ENCODE data around the gene GIPC2.

The GIPC2 gene

DNA sequence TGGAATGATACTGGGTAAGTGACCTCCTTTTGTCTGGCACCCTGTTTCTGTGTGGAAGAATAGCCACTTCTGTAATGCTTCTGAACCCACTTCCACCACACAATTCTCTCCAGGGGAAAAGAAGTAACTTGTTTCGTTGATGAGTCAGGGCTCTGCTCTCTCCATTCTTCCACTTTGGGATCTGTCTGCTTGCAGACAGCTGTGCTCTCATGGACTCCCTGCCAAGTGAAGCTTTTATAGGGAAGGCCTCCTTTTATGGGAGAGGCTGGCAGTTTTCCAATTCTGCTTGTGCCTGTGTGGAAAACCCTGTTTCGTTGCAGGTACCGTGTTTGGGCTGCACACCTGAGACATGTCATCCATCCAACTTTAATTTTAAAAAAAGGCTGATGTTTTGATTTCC is 130.7 kb downstream of the GIPC2 start:
- no peak overlapping the region for H3K4me3 ChIP-seq (ENCODE audit: low read length)
- no peak overlapping the region for H3K4me2 ChIP-seq (ENCODE audit: low read length)
- H3F3A ChIP-seq (ENCODE audit: control insufficient read depth, insufficient read depth) = no peaks in the 10 kb centered on the region
- H3K27ac ChIP-seq (ENCODE audit: low read depth, low read length) = no peak overlapping the region
- no peaks in the 10 kb centered on the region for H4K20me1 ChIP-seq (ENCODE audit: control insufficient read depth, insufficient read depth, low read depth, low read length)
- no peaks in the 10 kb centered on the region for H3K9me2 ChIP-seq (replicated peaks; ENCODE audit: control insufficient read depth, low read length)
- TF ChIP-seq EZH2phosphoT487 (IDR thresholded peaks at IDR 0.05; ENCODE audit: borderline replicate concordance, low read length) = no peak
- TF ChIP-seq, protein P1, sequence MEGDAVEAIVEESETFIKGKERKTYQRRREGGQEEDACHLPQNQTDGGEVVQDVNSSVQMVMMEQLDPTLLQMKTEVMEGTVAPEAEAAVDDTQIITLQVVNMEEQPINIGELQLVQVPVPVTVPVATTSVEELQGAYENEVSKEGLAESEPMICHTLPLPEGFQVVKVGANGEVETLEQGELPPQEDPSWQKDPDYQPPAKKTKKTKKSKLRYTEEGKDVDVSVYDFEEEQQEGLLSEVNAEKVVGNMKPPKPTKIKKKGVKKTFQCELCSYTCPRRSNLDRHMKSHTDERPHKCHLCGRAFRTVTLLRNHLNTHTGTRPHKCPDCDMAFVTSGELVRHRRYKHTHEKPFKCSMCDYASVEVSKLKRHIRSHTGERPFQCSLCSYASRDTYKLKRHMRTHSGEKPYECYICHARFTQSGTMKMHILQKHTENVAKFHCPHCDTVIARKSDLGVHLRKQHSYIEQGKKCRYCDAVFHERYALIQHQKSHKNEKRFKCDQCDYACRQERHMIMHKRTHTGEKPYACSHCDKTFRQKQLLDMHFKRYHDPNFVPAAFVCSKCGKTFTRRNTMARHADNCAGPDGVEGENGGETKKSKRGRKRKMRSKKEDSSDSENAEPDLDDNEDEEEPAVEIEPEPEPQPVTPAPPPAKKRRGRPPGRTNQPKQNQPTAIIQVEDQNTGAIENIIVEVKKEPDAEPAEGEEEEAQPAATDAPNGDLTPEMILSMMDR (IDR thresholded peaks at IDR 0.05; ENCODE audit: low read depth, low read length, poor library complexity, severe bottlenecking) = no peak
- no peaks in the 10 kb centered on the region for H3K9me3 ChIP-seq (ENCODE audit: control insufficient read depth, insufficient read depth, low read length)
- H3K27me3 ChIP-seq (ENCODE audit: control insufficient read depth, low read length) = no peaks in the 10 kb centered on the region
- H3K79me2 ChIP-seq (ENCODE audit: control insufficient read depth, low read length) = no peaks in the 10 kb centered on the region
- H3K36me3 ChIP-seq (ENCODE audit: control insufficient read depth, low read length) = no peaks in the 10 kb centered on the region
- no peaks in the 10 kb centered on the region for H3K4me1 ChIP-seq (ENCODE audit: control insufficient read depth, low read length)

- no peaks in the 10 kb centered on the region for H3K9me2 ChIP-seq (replicated peaks; ENCODE audit: control insufficient read depth, low read length)
Measured at GRCh38 chr1:78177708-78178270, 132.0 kb downstream of the GIPC2 start.

GRCh38 chr1:78178816-78179215 is 133.1 kb downstream of the GIPC2 start:
- no peak overlapping the region for H3K4me2 ChIP-seq (ENCODE audit: low read length)
- TF ChIP-seq, protein P1 (IDR thresholded peaks at IDR 0.05; ENCODE audit: low read depth, low read length, poor library complexity, severe bottlenecking) = no peak
- H3K9me3 ChIP-seq (ENCODE audit: control insufficient read depth, insufficient read depth, low read length) = no peaks in the 10 kb centered on the region
- no peaks in the 10 kb centered on the region for H3K79me2 ChIP-seq (ENCODE audit: control insufficient read depth, low read length)
- no peaks in the 10 kb centered on the region for H3K27me3 ChIP-seq (ENCODE audit: control insufficient read depth, low read length)
- H3K4me1 ChIP-seq (ENCODE audit: control insufficient read depth, low read length) = no peaks in the 10 kb centered on the region
- no peaks in the 10 kb centered on the region for H4K20me1 ChIP-seq (ENCODE audit: control insufficient read depth, insufficient read depth, low read depth, low read length)
- no peaks in the 10 kb centered on the region for H3F3A ChIP-seq (ENCODE audit: control insufficient read depth, insufficient read depth)
- H3K36me3 ChIP-seq (ENCODE audit: control insufficient read depth, low read length) = no peaks in the 10 kb centered on the region
- no peaks in the 10 kb centered on the region for H3K9me2 ChIP-seq (replicated peaks; ENCODE audit: control insufficient read depth, low read length)
- no peak overlapping the region for H3K4me3 ChIP-seq (ENCODE audit: low read length)
- no peak overlapping the region for H3K27ac ChIP-seq (ENCODE audit: low read depth, low read length)

More at GRCh38 chr1:78177708-78178270, 132.0 kb downstream of the GIPC2 start:
- Histone ChIP-seq H3K36me3 (ENCODE audit: control insufficient read depth, low read length) (no peaks in the 10 kb centered on the region), H4K20me1 (ENCODE audit: control insufficient read depth, insufficient read depth, low read depth, low read length) (no peaks in the 10 kb centered on the region), H3K4me2 (ENCODE audit: low read length) (no peak overlapping the region), H3F3A (ENCODE audit: control insufficient read depth, insufficient read depth) (no peaks in the 10 kb centered on the region), H3K27me3 (ENCODE audit: control insufficient read depth, low read length) (no peaks in the 10 kb centered on the region), H3K79me2 (ENCODE audit: control insufficient read depth, low read length) (no peaks in the 10 kb centered on the region), H3K9me3 (ENCODE audit: control insufficient read depth, insufficient read depth, low read length) (no peaks in the 10 kb centered on the region), H3K27ac (ENCODE audit: low read depth, low read length) (no peak overlapping the region), H3K4me1 (ENCODE audit: control insufficient read depth, low read length) (no peaks in the 10 kb centered on the region), H3K4me3 (ENCODE audit: low read length) (no peak overlapping the region)
- TF ChIP-seq, protein P1 (IDR thresholded peaks at IDR 0.05; ENCODE audit: low read depth, low read length, poor library complexity, severe bottlenecking) = no peak
- TF ChIP-seq EZH2phosphoT487 (IDR thresholded peaks at IDR 0.05; ENCODE audit: borderline replicate concordance, low read length) = no peak
